Measurements from ENCODE around the gene MYO5B.

MYO5B gene

GRCh38 chr18:50073319-50073718 lies 121.6 kb downstream of the MYO5B start:
- H3K4me3 ChIP-seq (ENCODE audit: low read depth, low read length): no peak overlapping the region

DNA sequence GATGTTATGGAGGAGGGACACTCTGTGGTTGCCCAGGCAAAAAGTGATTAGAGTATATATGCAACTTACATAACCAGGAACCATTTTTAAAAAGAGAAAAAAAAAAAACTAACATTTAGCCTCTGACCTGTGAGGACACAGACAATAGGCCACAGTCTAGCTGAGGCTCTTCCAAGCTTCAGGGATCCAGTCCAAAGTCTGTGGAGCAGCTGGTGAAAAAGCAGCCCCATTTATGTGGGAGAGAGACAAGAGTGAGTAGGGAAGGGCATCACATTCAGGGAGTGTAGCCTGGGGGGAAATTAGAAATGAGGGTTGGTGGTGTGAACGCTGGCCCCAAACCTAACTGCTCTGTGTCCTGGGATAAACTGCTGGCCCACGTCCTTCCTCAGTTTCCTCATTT lies 122.8 kb downstream of the MYO5B start:
- no peak overlapping the region for H3K4me3 ChIP-seq (ENCODE audit: low read depth, low read length)

DNA sequence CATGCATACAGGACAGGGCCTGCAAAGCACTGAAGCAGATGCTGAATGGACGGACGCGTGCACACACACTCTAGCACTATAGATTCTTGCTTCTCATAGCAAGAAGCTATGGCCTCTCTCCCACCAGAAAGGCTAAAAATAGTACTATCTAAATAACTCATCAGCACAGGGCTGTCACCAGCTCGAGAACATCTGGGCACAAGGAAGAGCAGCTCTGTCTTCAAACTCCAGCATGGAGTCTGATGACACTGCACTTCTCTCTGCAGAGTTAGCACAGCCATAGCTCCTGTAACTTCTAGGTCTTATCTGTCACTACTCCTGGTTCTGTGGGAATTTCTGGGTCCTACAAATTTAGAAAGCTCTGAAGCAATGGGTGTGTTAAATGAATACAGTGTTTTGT lies 123.5 kb downstream of the MYO5B start:
- no peak overlapping the region for H3K4me3 ChIP-seq (ENCODE audit: low read depth, low read length)

DNA sequence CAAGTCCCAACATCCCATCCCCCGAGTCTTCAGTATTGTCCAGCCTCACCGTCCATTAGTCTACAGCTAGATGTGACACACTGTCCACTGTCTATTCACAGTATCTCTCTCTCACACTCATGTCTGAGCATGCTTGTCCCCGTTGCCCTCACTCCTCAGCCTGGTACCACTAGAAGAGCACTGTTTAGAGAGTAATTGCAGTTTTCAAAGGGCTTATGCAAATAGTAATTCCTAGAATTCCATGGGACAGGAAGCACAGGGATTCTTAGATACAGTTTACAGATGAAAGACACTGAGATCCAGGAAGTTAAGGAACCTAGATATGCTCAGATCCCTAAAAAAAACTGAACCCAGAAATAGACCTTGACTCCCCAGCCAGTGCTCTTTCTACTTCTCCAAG lies 125.5 kb downstream of the MYO5B start:
- no peak overlapping the region for H3K4me3 ChIP-seq (ENCODE audit: low read depth, low read length)

DNA sequence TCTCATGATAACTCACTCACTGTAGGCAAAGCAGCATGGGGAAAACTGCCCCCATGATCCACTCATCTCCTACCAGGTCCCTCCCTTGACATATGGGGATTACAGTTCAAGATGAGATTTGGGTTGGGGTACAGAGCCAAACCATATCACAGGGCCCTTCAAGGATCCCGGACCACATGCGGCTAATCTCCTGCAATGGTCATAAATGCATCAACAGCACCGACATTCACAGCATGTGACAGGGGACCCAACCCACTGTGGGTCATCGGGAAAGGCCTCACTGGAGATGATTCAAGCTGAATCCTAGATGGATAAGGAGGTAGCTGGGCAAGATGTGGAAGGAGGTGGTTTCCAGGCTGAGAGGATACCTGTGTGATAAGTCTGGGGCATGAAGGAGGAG lies 129.4 kb downstream of the MYO5B start:
- H3K4me3 ChIP-seq (ENCODE audit: low read depth, low read length): no peak overlapping the region

DNA sequence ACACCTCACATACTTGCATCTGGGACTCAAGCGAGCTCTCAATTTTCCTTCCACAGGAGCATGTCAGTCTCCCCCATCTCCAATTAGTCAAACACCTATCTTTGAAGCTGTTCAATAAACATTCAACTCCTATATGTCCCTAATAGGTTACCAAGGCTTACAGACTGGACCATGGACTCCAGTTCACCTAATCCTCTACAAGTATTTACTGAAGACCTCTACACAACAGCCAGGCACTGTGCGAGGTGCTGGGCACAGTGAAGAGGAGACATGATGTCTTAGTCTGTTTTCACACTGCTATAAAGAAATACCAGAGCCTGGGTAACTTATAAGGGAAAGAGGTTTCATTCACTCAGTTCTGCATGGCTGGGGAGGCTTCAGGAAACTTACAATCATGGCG lies 129.9 kb downstream of the MYO5B start:
- H3K4me3 ChIP-seq (ENCODE audit: low read depth, low read length): no peak overlapping the region

DNA sequence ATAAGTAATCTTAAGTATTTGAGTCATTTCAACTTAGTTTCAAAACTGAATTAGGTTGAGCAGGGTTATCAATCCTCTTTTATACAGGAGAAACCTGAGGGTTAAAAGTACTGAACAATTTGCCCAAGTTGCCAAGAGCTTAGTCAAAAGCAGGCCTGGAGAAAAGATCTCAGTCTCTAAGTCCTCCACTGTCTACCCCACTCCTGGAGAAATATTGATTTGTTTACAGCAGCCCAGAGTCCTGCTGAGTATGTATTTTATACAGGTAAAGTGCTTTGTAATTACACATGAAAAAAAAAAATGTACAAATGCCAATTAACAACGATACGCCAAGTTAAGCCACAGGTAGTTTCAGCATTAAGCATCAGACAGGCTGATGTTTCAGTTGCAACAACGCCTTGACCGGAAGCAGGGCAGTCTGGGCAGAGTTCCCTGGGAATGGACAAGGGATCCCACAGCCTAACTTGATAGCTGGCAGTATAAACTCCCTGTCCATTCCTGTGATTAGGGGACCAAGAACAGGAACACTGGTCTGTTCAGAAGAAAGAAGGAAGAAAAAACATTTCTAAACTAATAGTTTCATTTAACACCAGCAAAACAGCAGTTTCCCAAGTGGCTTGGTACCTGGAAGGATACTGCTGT lies 132.9 kb downstream of the MYO5B start:
- no peak overlapping the region for H3K4me3 ChIP-seq (ENCODE audit: low read depth, low read length)

DNA sequence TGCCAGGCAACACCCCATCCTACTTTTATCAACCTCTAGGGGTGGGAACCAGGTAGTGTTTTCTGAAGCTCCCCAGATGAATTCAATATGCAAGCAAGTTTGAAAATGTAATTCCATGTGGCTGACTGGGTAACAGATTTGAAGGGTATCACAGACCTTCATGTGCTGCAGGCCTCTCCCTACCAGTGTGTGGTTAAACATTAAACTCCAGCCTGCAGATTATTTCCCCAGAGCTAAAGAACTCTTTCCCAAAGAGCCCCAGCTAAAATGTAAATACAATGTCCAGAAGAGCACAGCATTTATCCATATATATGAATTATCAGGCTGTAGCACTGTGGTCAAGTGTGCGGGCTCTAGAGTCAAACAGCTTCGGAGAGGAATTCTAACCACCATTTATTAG lies 134.1 kb downstream of the MYO5B start:
- H3K4me3 ChIP-seq (ENCODE audit: low read depth, low read length): no peak overlapping the region

DNA sequence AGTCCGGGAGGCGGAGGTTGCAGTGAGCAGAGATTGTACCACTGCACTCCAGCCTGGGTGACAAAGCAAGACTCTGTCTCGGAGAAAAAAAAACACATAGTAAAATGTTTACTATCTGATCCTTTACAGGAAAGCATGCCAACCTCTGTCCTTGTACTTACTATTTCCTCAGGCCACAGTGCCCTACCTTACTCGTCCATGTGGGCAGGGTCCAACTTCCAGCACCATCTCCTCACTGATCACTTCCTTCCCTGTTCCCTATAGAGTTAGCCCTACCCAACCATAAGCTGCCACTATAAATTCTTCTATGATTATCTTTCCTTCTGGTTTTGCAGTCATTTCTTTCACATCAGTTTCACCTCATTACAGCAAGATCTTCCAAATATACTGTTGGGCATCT lies 136.2 kb downstream of the MYO5B start:
- H3K4me3 ChIP-seq (ENCODE audit: low read depth, low read length): no peak overlapping the region

- no peak overlapping the region for H3K4me3 ChIP-seq (ENCODE audit: low read depth, low read length)
Measured at GRCh38 chr18:50057009-50057408, 137.9 kb downstream of the MYO5B start.

DNA sequence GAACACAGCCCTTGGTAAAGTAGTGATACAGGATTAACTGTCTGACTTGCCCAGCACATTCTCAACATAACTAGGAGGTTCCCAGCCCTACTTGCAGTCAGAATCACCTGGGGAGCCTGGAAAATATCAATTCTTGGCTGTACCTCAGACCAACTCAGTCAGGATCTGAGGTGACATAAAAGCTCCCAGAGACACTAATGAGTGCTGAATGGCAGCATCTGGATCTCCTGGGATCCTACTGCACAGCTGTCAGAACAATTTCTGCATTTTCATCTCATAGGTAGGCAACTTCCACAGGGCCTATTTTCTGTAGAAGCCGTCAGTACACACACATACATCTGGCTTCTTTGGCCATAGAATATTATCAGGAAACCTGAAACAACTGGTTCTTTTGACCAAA lies 138.8 kb downstream of the MYO5B start:
- H3K4me3 ChIP-seq (ENCODE audit: low read depth, low read length): no peak overlapping the region

DNA sequence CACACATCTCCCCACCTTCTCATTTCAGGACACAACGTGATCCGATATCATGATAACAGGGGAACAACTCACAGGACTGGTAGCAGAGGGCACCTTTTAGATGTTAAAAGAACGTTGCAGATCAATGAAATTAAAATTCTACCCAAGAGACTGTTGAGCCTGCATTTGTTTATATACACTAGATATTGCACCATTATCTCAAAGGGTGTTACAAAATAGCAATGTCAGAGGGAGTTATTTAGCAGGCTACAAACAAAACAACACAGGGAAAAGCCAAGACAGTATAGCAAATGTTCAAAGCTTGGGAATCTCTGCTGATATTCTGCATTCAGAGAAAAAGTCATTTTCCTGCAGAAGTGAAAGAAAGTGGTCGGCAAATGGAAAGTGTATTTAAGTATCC lies 139.5 kb downstream of the MYO5B start:
- no peak overlapping the region for H3K4me3 ChIP-seq (ENCODE audit: low read depth, low read length)

- H3K4me3 ChIP-seq (ENCODE audit: low read depth, low read length): no peak overlapping the region
Measured at GRCh38 chr18:50053111-50053510, 141.8 kb downstream of the MYO5B start.

- H3K4me3 ChIP-seq (ENCODE audit: low read depth, low read length): no peak overlapping the region
Measured at GRCh38 chr18:50051288-50051687, 143.7 kb downstream of the MYO5B start.

GRCh38 chr18:50045126-50045525 lies 149.8 kb downstream of the MYO5B start:
- H3K4me3 ChIP-seq (ENCODE audit: low read depth, low read length): no peak overlapping the region

- H3K4me3 ChIP-seq (ENCODE audit: low read depth, low read length): no peak overlapping the region
Measured at GRCh38 chr18:50044402-50044801, 150.5 kb downstream of the MYO5B start.

DNA sequence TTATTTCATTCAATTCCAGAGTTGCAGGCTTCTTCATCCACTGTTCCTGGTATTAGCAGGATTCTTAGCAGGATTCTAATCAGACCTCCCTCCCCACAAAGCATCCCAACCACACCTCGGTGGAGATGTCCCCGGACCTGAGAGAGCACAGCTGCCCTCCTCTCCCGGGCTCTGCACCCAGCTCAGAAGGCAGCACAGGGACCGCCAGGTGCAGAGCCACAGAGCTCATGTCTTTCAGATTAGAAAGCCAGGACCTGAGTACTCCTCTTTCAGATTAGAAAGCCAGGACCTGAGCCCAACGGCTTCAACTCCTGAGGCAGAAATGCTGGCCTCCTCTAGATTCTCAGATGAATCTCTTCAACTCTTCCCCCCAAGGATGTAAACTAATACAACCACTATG lies 152.3 kb downstream of the MYO5B start:
- no peak overlapping the region for H3K4me3 ChIP-seq (ENCODE audit: low read depth, low read length)

- H3K4me3 ChIP-seq (ENCODE audit: low read depth, low read length): no peak overlapping the region
Measured at GRCh38 chr18:50039746-50040145, 155.2 kb downstream of the MYO5B start.

GRCh38 chr18:50038448-50038847 lies 156.5 kb downstream of the MYO5B start:
- H3K4me3 ChIP-seq (ENCODE audit: low read depth, low read length): no peak overlapping the region

GRCh38 chr18:50034029-50034428 lies 160.9 kb downstream of the MYO5B start:
- H3K4me3 ChIP-seq (ENCODE audit: low read depth, low read length): no peak overlapping the region

GRCh38 chr18:50033004-50033403 lies 161.9 kb downstream of the MYO5B start:
- H3K4me3 ChIP-seq (ENCODE audit: low read depth, low read length): no peak overlapping the region

- no peak overlapping the region for H3K4me3 ChIP-seq (ENCODE audit: low read depth, low read length)
Measured at GRCh38 chr18:50030146-50030545, 164.8 kb downstream of the MYO5B start.

DNA sequence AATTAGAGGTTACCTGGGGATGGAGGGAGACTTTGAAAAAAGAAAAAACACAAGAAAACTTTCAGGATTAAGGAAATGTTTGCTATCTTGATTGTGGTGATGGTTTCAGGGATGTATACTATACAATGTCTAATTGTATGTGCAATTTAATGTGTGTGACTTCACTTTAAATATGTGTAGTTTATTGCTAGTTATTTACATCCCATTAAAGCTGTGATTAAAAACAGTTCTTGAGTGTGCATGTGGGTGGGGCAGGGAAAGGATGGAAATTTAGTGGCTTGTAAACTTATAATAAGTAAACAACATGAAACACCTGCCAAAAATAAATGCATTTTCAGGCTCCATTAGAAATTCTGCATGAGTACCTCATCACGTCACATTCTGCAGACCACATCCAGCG lies 167.0 kb downstream of the MYO5B start:
- no peak overlapping the region for H3K4me3 ChIP-seq (ENCODE audit: low read depth, low read length)

GRCh38 chr18:50024466-50024865 lies 170.5 kb downstream of the MYO5B start:
- H3K4me3 ChIP-seq (ENCODE audit: low read depth, low read length): no peak overlapping the region

Measured in iPS-11a (cell line).